GM21825 (cell line): ENCODE results near the gene NDUFAF7.
"Not testable (repeated sequence)": the region's sequence is repeated elsewhere in the genome, so short reads cannot be mapped to it uniquely, and the experiment has no call there.

ENCODE experiments used
- ATAC-seq: cut with Tn5 transposase; IDR thresholded peaks from one replicate; pipeline ENCODE4 v1.9.1; 2021; ENCODE audit warnings: mild to moderate bottlenecking, moderate library complexity; ENCODE audit not compliant: unreplicated experiment

The NDUFAF7 gene

GRCh38 chr2:37281916-37282315 is 50.5 kb downstream of the NDUFAF7 start:
- no peak for ATAC-seq

DNA sequence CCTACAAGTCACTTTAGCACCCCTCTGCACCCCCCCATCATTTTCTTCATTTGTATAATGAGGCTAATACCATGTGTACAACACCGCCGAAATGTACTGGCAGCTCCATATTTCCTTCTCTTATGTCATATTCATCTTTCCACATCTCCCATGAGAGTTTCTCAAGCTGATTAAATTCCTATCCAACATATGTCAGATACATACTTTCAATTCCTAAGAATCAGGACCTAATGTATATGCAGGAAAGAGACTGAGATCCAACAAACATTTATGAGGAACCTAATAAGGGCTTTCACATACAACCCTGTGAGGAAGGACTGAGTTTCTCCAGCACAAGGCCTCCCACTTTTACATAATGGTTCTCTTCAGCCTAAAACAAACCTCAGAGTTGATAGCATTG is 51.3 kb downstream of the NDUFAF7 start:
- no peak for ATAC-seq

DNA sequence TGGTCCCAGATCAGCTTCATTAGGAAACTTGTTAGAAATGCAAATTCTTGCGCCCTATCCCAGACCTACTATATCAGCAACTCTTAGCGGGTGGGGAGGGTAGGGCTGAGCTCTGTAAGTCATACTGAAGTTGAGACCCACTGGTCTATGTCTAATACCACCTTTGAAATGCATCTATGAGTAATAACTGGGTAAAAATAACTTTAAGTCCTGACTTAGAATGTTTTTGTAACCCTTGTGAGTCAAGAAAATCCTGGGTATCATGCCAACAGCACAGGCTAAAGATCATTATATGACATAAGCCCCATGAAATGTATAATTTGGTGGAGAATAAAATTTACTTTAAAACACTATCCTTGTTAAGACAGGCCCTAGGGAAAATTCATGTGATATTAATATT is 51.7 kb downstream of the NDUFAF7 start:
- no peak for ATAC-seq

DNA sequence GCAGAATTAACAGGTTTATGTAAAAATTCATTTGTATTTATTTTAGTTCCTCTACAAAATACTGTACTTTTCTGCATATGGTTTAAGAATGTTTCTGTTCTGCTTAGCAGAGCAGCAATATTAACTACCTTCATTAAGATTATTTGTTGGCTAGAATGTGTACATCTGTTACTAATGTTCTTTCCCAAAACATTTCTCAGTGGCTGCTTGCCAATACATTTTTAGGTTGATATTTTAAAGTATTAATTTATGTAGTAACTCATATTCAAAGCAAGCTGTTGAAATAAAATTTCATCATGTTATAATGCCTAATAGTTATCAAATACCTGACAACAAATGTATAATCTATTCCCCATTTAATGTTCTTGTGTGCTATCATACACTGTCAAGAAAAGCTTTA is 52.9 kb downstream of the NDUFAF7 start:
- no peak for ATAC-seq

- no peak for ATAC-seq
Observed at GRCh38 chr2:37287966-37288365, 56.5 kb downstream of the NDUFAF7 start.

DNA sequence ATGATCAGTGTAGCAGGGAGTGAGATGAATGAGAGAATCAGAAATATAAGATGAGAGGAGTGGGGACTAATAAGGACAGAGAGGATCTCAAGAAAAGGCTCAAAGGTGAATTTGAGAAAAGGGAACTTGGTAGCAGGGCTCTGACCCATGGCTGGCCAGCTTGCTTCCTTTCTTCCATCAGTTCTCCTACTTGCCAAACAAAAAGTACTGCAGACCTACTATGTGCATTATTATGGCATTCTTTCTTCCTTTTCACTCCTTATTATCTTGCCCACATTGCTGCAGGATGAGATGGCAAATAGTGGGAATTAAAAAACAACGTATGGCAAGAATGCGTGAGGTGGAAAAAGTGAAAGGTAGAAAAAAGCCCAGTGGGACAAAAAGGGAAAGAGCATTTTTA is 60.2 kb downstream of the NDUFAF7 start:
- ATAC-seq, result no peak

GRCh38 chr2:37294858-37295257 is 63.4 kb downstream of the NDUFAF7 start:
- not testable (repeated sequence) for ATAC-seq

GRCh38 chr2:37295469-37296073 is 64.1 kb downstream of the NDUFAF7 start:
- no peak for ATAC-seq

DNA sequence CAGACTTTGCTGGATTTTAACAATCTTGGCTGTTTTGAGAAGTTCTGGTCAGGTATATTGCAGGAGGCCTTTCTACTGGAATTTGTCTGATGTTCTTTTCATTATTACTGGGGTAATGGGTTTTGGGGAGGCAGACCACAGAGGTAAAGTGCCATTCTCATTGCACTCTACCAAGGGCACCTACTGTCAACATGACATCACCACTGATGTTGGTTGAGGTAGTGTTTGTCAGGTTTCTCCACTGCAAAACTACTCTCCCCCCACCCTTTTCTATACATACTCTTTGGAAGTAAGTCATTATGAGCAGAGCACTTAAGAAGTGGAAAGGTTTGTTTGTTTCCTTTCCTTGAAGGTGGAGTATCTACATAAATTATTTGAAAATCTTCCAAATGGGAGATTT is 66.2 kb downstream of the NDUFAF7 start:
- no peak for ATAC-seq
